ENCODE results near the gene OVOL1. TPM values are rescaled to one million over a fixed set of nuclear protein-coding genes. Genes with fewer than 3 reads are reported as not detected.

The OVOL1 gene
- total RNA-seq, 2 experiments from 2014 or later: not detected

DNA sequence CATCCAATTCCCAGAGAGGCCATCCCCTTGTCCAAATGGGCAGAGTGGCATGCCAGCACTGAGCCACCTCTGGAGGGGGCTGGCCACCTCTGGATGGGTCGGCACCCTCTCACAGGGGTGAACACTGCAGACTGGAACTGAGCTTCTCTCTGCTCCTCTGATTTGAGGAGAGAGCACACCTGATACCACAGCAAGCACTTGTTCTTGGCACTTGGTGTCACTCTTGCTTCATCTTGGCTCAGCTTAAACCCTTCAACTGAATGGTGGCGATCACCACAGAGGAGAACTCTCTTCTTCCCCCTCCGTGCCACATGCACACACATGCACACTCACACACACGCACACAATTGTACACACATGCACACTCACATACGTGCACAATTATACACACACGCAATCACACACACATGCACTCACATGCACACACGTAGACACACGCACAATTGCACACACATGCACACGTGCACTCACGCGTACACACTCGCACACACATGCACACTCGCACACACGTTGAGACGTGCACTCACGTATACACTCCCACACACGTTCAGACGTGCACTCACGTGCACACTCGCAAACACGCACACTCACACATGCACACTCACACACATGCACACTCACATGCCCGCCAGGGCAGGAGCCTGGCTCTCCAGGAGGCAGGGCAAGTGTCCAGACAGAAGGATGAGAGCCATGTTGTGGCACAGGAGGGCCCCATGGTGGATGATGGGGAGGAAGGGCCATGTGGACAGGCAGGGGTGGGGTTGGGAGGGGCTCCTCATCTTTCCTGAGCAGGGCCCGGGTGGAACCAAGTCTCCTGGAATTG is 23.4 kb downstream of the OVOL1 start:
- no peak overlapping the region for H3K4me2 ChIP-seq (ENCODE audit: low read length)
- H3K79me2 ChIP-seq (ENCODE audit: insufficient read depth, low read depth, low read length): no peaks in the 10 kb centered on the region
- no peak overlapping the region for H3K4me3 ChIP-seq (ENCODE audit: low read depth, low read length, poor library complexity, severe bottlenecking)
- H3K27ac ChIP-seq (ENCODE audit: low read depth, low read length, poor library complexity, severe bottlenecking): no peak overlapping the region
- intact Hi-C loops (cut with micrococcal nuclease; ENCODE audit: unreplicated experiment): no loop called here
- ChIA-PET CTCF (ENCODE audit: unreplicated experiment) (no interaction called here), POLR2A (no interaction called here)
- peak; percentile 30 for DNase-seq (ENCODE audit: low spot score)
- no peaks in the 10 kb centered on the region for H3K9me2 ChIP-seq (ENCODE audit: insufficient read depth, low read length)
- no peak overlapping the region for H2AFZ ChIP-seq (ENCODE audit: low read length)
- H3K36me3 ChIP-seq (ENCODE audit: insufficient read depth, low read length): no peaks in the 10 kb centered on the region
- no peaks in the 10 kb centered on the region for H3K9me3 ChIP-seq (ENCODE audit: low read length)
- TF ChIP-seq EZH2phosphoT487 (IDR thresholded peaks at IDR 0.05; ENCODE audit: borderline replicate concordance, low read depth, low read length) (no peak), CTCF (conservative IDR thresholded peaks at IDR 0.05; ENCODE audit: low read length) (peak; percentile 46)
- no peaks in the 10 kb centered on the region for H4K20me1 ChIP-seq (ENCODE audit: insufficient read depth, low read length)
- no TSS peak for BruUV-seq (replicated peaks)
- no peaks in the 10 kb centered on the region for H3K4me1 ChIP-seq (ENCODE audit: insufficient read depth, low read length, poor library complexity, severe bottlenecking)

- BruUV-seq (replicated peaks): no TSS peak
- H3K4me3 ChIP-seq (ENCODE audit: low read depth, low read length, poor library complexity, severe bottlenecking): no peak overlapping the region
- H3K79me2 ChIP-seq (ENCODE audit: insufficient read depth, low read depth, low read length): no peaks in the 10 kb centered on the region
- ChIA-PET POLR2A (no interaction called here), CTCF (ENCODE audit: unreplicated experiment) (no interaction called here)
- intact Hi-C loops (cut with micrococcal nuclease; ENCODE audit: unreplicated experiment): no loop called here
- TF ChIP-seq EZH2phosphoT487 (IDR thresholded peaks at IDR 0.05; ENCODE audit: borderline replicate concordance, low read depth, low read length): no peak
- no peaks in the 10 kb centered on the region for H3K9me3 ChIP-seq (ENCODE audit: low read length)
- H4K20me1 ChIP-seq (ENCODE audit: insufficient read depth, low read length): no peaks in the 10 kb centered on the region
- no peak for DNase-seq (ENCODE audit: low spot score)
- H3K36me3 ChIP-seq (ENCODE audit: insufficient read depth, low read length): no peaks in the 10 kb centered on the region
- no peak overlapping the region for H2AFZ ChIP-seq (ENCODE audit: low read length)
- H3K4me2 ChIP-seq (ENCODE audit: low read length): no peak overlapping the region
- H3K27ac ChIP-seq (ENCODE audit: low read depth, low read length, poor library complexity, severe bottlenecking): no peak overlapping the region
- H3K4me1 ChIP-seq (ENCODE audit: insufficient read depth, low read length, poor library complexity, severe bottlenecking): no peaks in the 10 kb centered on the region
- H3K9me2 ChIP-seq (ENCODE audit: insufficient read depth, low read length): no peaks in the 10 kb centered on the region
These were observed 25.1 kb downstream of the OVOL1 start for GRCh38 chr11:65811764-65812475.

DNA sequence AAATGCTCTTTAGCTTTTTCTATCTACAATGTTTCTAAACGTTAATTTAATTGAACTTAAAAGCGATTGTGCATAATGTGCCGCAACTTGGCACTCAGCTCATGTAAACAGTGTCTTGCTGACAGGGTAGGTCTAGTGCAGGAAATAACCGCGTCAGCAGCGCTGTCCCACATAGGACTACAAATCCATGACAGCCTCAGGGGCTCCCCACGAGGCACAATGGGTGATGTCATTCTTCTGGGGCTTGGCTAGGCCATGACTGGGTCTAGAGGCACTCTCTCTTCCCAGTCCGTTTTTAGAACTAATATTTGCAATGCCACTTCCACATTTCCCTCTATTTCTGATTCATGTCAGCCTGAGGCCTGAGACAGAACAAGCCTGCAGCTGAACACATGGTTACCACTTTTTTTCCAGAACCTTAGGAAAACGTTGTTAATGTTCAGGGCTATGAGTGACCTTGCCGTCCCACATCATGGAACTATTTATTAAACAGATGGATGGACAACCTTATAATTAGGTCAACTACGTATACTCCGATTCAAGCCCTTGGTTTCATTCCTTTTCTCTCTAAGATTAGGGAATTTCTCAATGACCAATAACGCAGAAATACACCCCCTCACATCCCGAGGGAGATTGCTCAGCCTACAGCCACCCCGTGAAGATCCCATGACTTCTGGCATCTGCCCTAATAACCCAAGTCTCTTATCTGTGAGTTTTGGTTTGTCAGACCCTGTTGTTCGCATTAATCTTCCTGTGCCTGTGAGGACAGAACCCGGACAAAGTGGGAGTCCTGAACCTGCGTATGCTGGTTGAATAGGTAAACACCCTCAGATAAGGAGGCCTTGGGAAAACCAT is 27.5 kb downstream of the OVOL1 start:
- DNase-seq (ENCODE audit: low spot score): no peak
- H3K4me1 ChIP-seq (ENCODE audit: insufficient read depth, low read length, poor library complexity, severe bottlenecking): peaks cover 5% of the 10 kb centered on the region
- H3K79me2 ChIP-seq (ENCODE audit: insufficient read depth, low read depth, low read length): no peaks in the 10 kb centered on the region
- no peak overlapping the region for H2AFZ ChIP-seq (ENCODE audit: low read length)
- intact Hi-C loops (cut with micrococcal nuclease; ENCODE audit: unreplicated experiment): no loop called here
- H4K20me1 ChIP-seq (ENCODE audit: insufficient read depth, low read length): no peaks in the 10 kb centered on the region
- no TSS peak for BruUV-seq (replicated peaks)
- H3K9me2 ChIP-seq (ENCODE audit: insufficient read depth, low read length): no peaks in the 10 kb centered on the region
- ChIA-PET POLR2A (no interaction called here), CTCF (ENCODE audit: unreplicated experiment) (no interaction called here)
- no peak overlapping the region for H3K27ac ChIP-seq (ENCODE audit: low read depth, low read length, poor library complexity, severe bottlenecking)
- H3K36me3 ChIP-seq (ENCODE audit: insufficient read depth, low read length): no peaks in the 10 kb centered on the region
- H3K4me2 ChIP-seq (ENCODE audit: low read length): no peak overlapping the region
- H3K4me3 ChIP-seq (ENCODE audit: low read depth, low read length, poor library complexity, severe bottlenecking): no peak overlapping the region
- no peak for TF ChIP-seq EZH2phosphoT487 (IDR thresholded peaks at IDR 0.05; ENCODE audit: borderline replicate concordance, low read depth, low read length)
- TF ChIP-seq CTCF (conservative IDR thresholded peaks at IDR 0.05; ENCODE audit: low read length): no peak
- no peaks in the 10 kb centered on the region for H3K9me3 ChIP-seq (ENCODE audit: low read length)

Data from OCI-LY7 (cell line).